ENCODE measurements around the gene GRIP2. TPM values are rescaled to one million over a fixed set of nuclear protein-coding genes. Genes with fewer than 3 reads are reported as not detected.
"Not testable (repeated sequence)": the region's sequence is repeated elsewhere in the genome, so short reads cannot be mapped to it uniquely, and the experiment has no call there.

Gene GRIP2
- total RNA-seq, 1 donor = 1.7 TPM

- no peak overlapping the region for H3K4me3 ChIP-seq (ENCODE audit: low read depth, low read length)
- DNase-seq (ENCODE audit: low read depth) = no peak
- TF ChIP-seq, protein P1, sequence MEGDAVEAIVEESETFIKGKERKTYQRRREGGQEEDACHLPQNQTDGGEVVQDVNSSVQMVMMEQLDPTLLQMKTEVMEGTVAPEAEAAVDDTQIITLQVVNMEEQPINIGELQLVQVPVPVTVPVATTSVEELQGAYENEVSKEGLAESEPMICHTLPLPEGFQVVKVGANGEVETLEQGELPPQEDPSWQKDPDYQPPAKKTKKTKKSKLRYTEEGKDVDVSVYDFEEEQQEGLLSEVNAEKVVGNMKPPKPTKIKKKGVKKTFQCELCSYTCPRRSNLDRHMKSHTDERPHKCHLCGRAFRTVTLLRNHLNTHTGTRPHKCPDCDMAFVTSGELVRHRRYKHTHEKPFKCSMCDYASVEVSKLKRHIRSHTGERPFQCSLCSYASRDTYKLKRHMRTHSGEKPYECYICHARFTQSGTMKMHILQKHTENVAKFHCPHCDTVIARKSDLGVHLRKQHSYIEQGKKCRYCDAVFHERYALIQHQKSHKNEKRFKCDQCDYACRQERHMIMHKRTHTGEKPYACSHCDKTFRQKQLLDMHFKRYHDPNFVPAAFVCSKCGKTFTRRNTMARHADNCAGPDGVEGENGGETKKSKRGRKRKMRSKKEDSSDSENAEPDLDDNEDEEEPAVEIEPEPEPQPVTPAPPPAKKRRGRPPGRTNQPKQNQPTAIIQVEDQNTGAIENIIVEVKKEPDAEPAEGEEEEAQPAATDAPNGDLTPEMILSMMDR (IDR thresholded peaks at IDR 0.05; ENCODE audit: insufficient read depth, low read depth, low read length) = no peak
Observed at GRCh38 chr3:14518432-14518802, 21.7 kb downstream of the GRIP2 start.

GRCh38 chr3:14517601-14518431 lies 22.3 kb downstream of the GRIP2 start:
- TF ChIP-seq, protein P1 (IDR thresholded peaks at IDR 0.05; ENCODE audit: insufficient read depth, low read depth, low read length) = no peak
- H3K4me3 ChIP-seq (ENCODE audit: low read depth, low read length) = no peak overlapping the region
- no peak for DNase-seq (ENCODE audit: low read depth)

- H3K4me3 ChIP-seq (ENCODE audit: low read depth, low read length) = no peak overlapping the region
- TF ChIP-seq, protein P1 (IDR thresholded peaks at IDR 0.05; ENCODE audit: insufficient read depth, low read depth, low read length) = no peak
- DNase-seq (ENCODE audit: low read depth) = no peak
Observed at GRCh38 chr3:14516738-14517345, 23.3 kb downstream of the GRIP2 start.

DNA sequence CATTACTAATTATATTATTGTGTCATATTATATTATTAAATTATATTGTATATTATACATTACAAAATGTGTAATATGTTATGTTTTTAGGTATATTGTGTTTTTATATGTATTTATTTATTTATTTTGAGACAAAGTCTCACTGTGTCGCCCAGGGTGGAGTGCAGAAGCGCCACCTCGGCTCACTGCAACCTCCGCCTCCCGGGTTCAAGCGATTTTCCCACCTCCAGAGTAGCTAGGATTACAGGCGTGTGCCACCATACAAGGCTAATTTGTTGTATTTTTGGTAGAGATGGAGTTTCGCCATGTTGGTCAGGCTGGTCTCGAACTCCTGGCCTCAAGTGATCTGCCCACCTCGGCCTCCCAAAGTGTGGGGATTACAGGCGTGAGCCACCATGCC lies 24.6 kb downstream of the GRIP2 start:
- H3K4me3 ChIP-seq (ENCODE audit: low read depth, low read length); DNase-seq (ENCODE audit: low read depth): not testable (repeated sequence)

GRCh38 chr3:14514323-14514720 lies 25.8 kb downstream of the GRIP2 start:
- TF ChIP-seq, protein P1 (IDR thresholded peaks at IDR 0.05; ENCODE audit: insufficient read depth, low read depth, low read length) = no peak
- no peak for DNase-seq (ENCODE audit: low read depth)
- no peak overlapping the region for H3K4me3 ChIP-seq (ENCODE audit: low read depth, low read length)

DNA sequence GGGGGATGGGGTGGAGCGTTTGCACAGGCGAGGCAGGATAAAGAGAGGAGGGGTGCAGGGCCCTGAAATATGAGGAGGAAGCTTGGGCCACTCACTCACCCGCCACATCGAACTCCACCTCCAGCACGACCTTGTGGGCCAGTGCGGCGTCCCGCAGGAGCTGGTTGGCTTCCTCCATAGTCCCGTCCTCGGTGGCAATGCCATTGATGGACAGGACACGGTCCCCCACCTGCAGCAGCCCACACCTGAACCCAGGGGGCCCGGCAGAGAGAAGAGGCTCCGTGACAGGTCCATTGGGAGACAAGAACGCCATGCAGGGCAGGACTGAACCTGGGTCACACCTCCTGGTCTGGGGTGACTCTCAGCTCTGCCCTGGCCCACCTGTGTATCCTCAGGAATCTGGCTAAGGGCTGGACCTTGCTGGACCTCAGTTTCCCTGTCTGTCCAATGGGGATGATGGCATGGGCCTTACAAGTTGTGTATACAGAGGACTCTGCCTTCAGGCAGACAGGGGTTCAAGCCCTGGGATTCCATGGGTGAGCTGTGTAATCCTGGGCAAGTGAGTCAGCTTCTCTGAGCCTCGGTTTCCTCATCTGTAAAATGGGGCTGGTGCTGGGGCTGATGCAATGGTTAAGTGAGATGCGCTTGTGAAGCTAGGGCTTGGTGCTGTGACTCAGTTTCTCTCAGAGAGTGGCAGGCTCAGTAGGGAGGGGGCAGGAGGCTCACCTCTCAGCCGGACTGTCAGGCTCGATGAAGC lies 26.4 kb downstream of the GRIP2 start:
- H3K4me3 ChIP-seq (ENCODE audit: low read depth, low read length) = no peak overlapping the region
- DNase-seq (ENCODE audit: low read depth) = no peak
- TF ChIP-seq, protein P1 (IDR thresholded peaks at IDR 0.05; ENCODE audit: insufficient read depth, low read depth, low read length) = no peak

DNA sequence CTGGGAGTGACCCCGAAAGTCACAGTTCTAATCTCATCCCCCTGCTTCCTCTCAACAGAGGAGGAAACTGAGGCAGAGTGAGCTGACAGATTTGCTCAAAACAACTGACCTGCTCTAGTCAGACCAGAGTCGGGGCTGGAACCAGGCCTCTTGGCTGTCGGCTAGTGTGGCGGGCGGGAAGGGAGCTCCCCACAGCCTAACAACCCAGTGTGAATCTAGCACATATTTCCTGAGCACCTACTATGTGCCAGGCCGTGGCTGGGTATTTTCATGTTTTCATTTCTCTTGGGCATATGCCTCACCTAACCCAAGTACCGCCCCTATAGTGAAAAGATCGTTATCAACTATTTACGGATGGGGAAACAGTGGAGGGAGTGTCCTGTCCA lies 27.2 kb downstream of the GRIP2 start:
- no peak for DNase-seq (ENCODE audit: low read depth)
- TF ChIP-seq, protein P1 (IDR thresholded peaks at IDR 0.05; ENCODE audit: insufficient read depth, low read depth, low read length) = no peak
- no peak overlapping the region for H3K4me3 ChIP-seq (ENCODE audit: low read depth, low read length)

Data from fibroblast of villous mesenchyme (primary cell).